ENCODE measurements around the gene CELF2.
"Not testable (repeated sequence)": the region's sequence is repeated elsewhere in the genome, so short reads cannot be mapped to it uniquely, and the experiment has no call there.

Gene CELF2

GRCh38 chr10:10989669-10990068, 28.0 kb upstream of the CELF2 start:
- Histone ChIP-seq H3K27me3 (ENCODE audit: control insufficient read depth in 5 of 5, insufficient read depth in 4 of 5, low read length in 5 of 5) (no peaks in the 10 kb centered on the region), H3K27ac (ENCODE audit: low read depth, low read length) (no peak overlapping the region), H3K36me3 (ENCODE audit: control insufficient read depth in 5 of 5, insufficient read depth in 5 of 5, low read length in 5 of 5) (no peaks in the 10 kb centered on the region), H3K9ac (ENCODE audit: low read length in 5 of 5) (no peak overlapping the region), H3K4me1 (ENCODE audit: control insufficient read depth in 5 of 5, insufficient read depth in 5 of 5, low read length in 5 of 5) (no peaks in the 10 kb centered on the region), H3K4me3 (ENCODE audit: low read depth in 1 of 5, low read length in 5 of 5) (no peak overlapping the region), H3K9me3 (ENCODE audit: control insufficient read depth in 5 of 5, low read length in 5 of 5) (peaks cover 0 to 6% (median 0%) of the 10 kb centered on the region in 5 donors)

GRCh38 chr10:10991144-10991543, 26.5 kb upstream of the CELF2 start:
- H3K36me3 ChIP-seq (ENCODE audit: control insufficient read depth in 5 of 5, insufficient read depth in 5 of 5, low read length in 5 of 5), result no peaks in the 10 kb centered on the region
- no peak overlapping the region for H3K4me3 ChIP-seq (ENCODE audit: low read depth in 1 of 5, low read length in 5 of 5)

GRCh38 chr10:10992072-10992471, 25.6 kb upstream of the CELF2 start:
- H3K4me1 ChIP-seq (ENCODE audit: control insufficient read depth in 5 of 5, insufficient read depth in 5 of 5, low read length in 5 of 5), result no peaks in the 10 kb centered on the region
- no peak overlapping the region for H3K27ac ChIP-seq (ENCODE audit: low read depth, low read length)
- peaks cover 0 to 6% (median 0%) of the 10 kb centered on the region in 5 donors for H3K9me3 ChIP-seq (ENCODE audit: control insufficient read depth in 5 of 5, low read length in 5 of 5)
- no peak overlapping the region for H3K4me3 ChIP-seq (ENCODE audit: low read depth in 1 of 5, low read length in 5 of 5)
- H3K36me3 ChIP-seq (ENCODE audit: control insufficient read depth in 5 of 5, insufficient read depth in 5 of 5, low read length in 5 of 5), result no peaks in the 10 kb centered on the region
- H3K27me3 ChIP-seq (ENCODE audit: control insufficient read depth in 5 of 5, insufficient read depth in 4 of 5, low read length in 5 of 5), result no peaks in the 10 kb centered on the region
- H3K9ac ChIP-seq (ENCODE audit: low read length in 5 of 5), result no peak overlapping the region

More at GRCh38 chr10:10991144-10991543, 26.5 kb upstream of the CELF2 start:
- Histone ChIP-seq H3K9me3 (ENCODE audit: control insufficient read depth in 5 of 5, low read length in 5 of 5) (peaks cover 0 to 6% (median 0%) of the 10 kb centered on the region in 5 donors), H3K9ac (ENCODE audit: low read length in 5 of 5) (no peak overlapping the region), H3K4me1 (ENCODE audit: control insufficient read depth in 5 of 5, insufficient read depth in 5 of 5, low read length in 5 of 5) (no peaks in the 10 kb centered on the region), H3K27ac (ENCODE audit: low read depth, low read length) (no peak overlapping the region), H3K27me3 (ENCODE audit: control insufficient read depth in 5 of 5, insufficient read depth in 4 of 5, low read length in 5 of 5) (no peaks in the 10 kb centered on the region)

GRCh38 chr10:10992961-10993714, 24.5 kb upstream of the CELF2 start:
- peaks cover 0 to 6% (median 0%) of the 10 kb centered on the region in 5 donors for H3K9me3 ChIP-seq (ENCODE audit: control insufficient read depth in 5 of 5, low read length in 5 of 5)
- H3K36me3 ChIP-seq (ENCODE audit: control insufficient read depth in 5 of 5, insufficient read depth in 5 of 5, low read length in 5 of 5), result no peaks in the 10 kb centered on the region
- no peak overlapping the region for H3K27ac ChIP-seq (ENCODE audit: low read depth, low read length)
- no peaks in the 10 kb centered on the region for H3K4me1 ChIP-seq (ENCODE audit: control insufficient read depth in 5 of 5, insufficient read depth in 5 of 5, low read length in 5 of 5)
- H3K9ac ChIP-seq (ENCODE audit: low read length in 5 of 5), result no peak overlapping the region
- no peak overlapping the region for H3K4me3 ChIP-seq (ENCODE audit: low read depth in 1 of 5, low read length in 5 of 5)
- H3K27me3 ChIP-seq (ENCODE audit: control insufficient read depth in 5 of 5, insufficient read depth in 4 of 5, low read length in 5 of 5), result no peaks in the 10 kb centered on the region

GRCh38 chr10:10993785-10994184, 23.9 kb upstream of the CELF2 start:
- Histone ChIP-seq H3K4me3 (ENCODE audit: low read depth in 1 of 5, low read length in 5 of 5) (no peak overlapping the region), H3K9me3 (ENCODE audit: control insufficient read depth in 5 of 5, low read length in 5 of 5) (peaks cover 0 to 6% (median 0%) of the 10 kb centered on the region in 5 donors), H3K4me1 (ENCODE audit: control insufficient read depth in 5 of 5, insufficient read depth in 5 of 5, low read length in 5 of 5) (no peaks in the 10 kb centered on the region), H3K27me3 (ENCODE audit: control insufficient read depth in 5 of 5, insufficient read depth in 4 of 5, low read length in 5 of 5) (no peaks in the 10 kb centered on the region), H3K9ac (ENCODE audit: low read length in 5 of 5) (no peak overlapping the region), H3K27ac (ENCODE audit: low read depth, low read length) (no peak overlapping the region), H3K36me3 (ENCODE audit: control insufficient read depth in 5 of 5, insufficient read depth in 5 of 5, low read length in 5 of 5) (no peaks in the 10 kb centered on the region)

- Histone ChIP-seq H3K27me3 (ENCODE audit: control insufficient read depth in 5 of 5, insufficient read depth in 4 of 5, low read length in 5 of 5) (no peaks in the 10 kb centered on the region), H3K9ac (ENCODE audit: low read length in 5 of 5) (no peak overlapping the region), H3K4me3 (ENCODE audit: low read depth in 1 of 5, low read length in 5 of 5) (no peak overlapping the region), H3K9me3 (ENCODE audit: control insufficient read depth in 5 of 5, low read length in 5 of 5) (peaks cover 0 to 6% (median 0%) of the 10 kb centered on the region in 5 donors), H3K4me1 (ENCODE audit: control insufficient read depth in 5 of 5, insufficient read depth in 5 of 5, low read length in 5 of 5) (no peaks in the 10 kb centered on the region), H3K27ac (ENCODE audit: low read depth, low read length) (no peak overlapping the region), H3K36me3 (ENCODE audit: control insufficient read depth in 5 of 5, insufficient read depth in 5 of 5, low read length in 5 of 5) (no peaks in the 10 kb centered on the region)
These were observed 23.3 kb upstream of the CELF2 start for GRCh38 chr10:10994360-10994759.

- Histone ChIP-seq H3K9me3 (ENCODE audit: control insufficient read depth in 5 of 5, low read length in 5 of 5) (peaks cover 0 to 6% (median 0%) of the 10 kb centered on the region in 5 donors), H3K27ac (ENCODE audit: low read depth, low read length) (no peak overlapping the region), H3K36me3 (ENCODE audit: control insufficient read depth in 5 of 5, insufficient read depth in 5 of 5, low read length in 5 of 5) (no peaks in the 10 kb centered on the region), H3K4me3 (ENCODE audit: low read depth in 1 of 5, low read length in 5 of 5) (no peak overlapping the region), H3K9ac (ENCODE audit: low read length in 5 of 5) (no peak overlapping the region), H3K4me1 (ENCODE audit: control insufficient read depth in 5 of 5, insufficient read depth in 5 of 5, low read length in 5 of 5) (no peaks in the 10 kb centered on the region), H3K27me3 (ENCODE audit: control insufficient read depth in 5 of 5, insufficient read depth in 4 of 5, low read length in 5 of 5) (no peaks in the 10 kb centered on the region)
These were observed 22.6 kb upstream of the CELF2 start for GRCh38 chr10:10995120-10995519.

GRCh38 chr10:10996966-10997620, 20.6 kb upstream of the CELF2 start:
- no peak overlapping the region for H3K9ac ChIP-seq (ENCODE audit: low read length in 5 of 5)
- no peaks in the 10 kb centered on the region for H3K36me3 ChIP-seq (ENCODE audit: control insufficient read depth in 5 of 5, insufficient read depth in 5 of 5, low read length in 5 of 5)
- no peak overlapping the region for H3K27ac ChIP-seq (ENCODE audit: low read depth, low read length)
- H3K4me1 ChIP-seq (ENCODE audit: control insufficient read depth in 5 of 5, insufficient read depth in 5 of 5, low read length in 5 of 5), result no peaks in the 10 kb centered on the region
- H3K9me3 ChIP-seq (ENCODE audit: control insufficient read depth in 5 of 5, low read length in 5 of 5), result peaks cover 0 to 6% (median 0%) of the 10 kb centered on the region in 5 donors
- no peak overlapping the region for H3K4me3 ChIP-seq (ENCODE audit: low read depth in 1 of 5, low read length in 5 of 5)
- H3K27me3 ChIP-seq (ENCODE audit: control insufficient read depth in 5 of 5, insufficient read depth in 4 of 5, low read length in 5 of 5), result no peaks in the 10 kb centered on the region

- not testable (repeated sequence) for H3K4me1 ChIP-seq (ENCODE audit: control insufficient read depth in 5 of 5, insufficient read depth in 5 of 5, low read length in 5 of 5); H3K36me3 ChIP-seq (ENCODE audit: control insufficient read depth in 5 of 5, insufficient read depth in 5 of 5, low read length in 5 of 5); H3K9ac ChIP-seq (ENCODE audit: low read length in 5 of 5); H3K9me3 ChIP-seq (ENCODE audit: control insufficient read depth in 5 of 5, low read length in 5 of 5); H3K27ac ChIP-seq (ENCODE audit: low read depth, low read length); H3K4me3 ChIP-seq (ENCODE audit: low read depth in 1 of 5, low read length in 5 of 5); H3K27me3 ChIP-seq (ENCODE audit: control insufficient read depth in 5 of 5, insufficient read depth in 4 of 5, low read length in 5 of 5)
These were observed 18.2 kb upstream of the CELF2 start for GRCh38 chr10:10999501-10999900.

GRCh38 chr10:11002485-11002884, 15.2 kb upstream of the CELF2 start:
- no peak overlapping the region for H3K9ac ChIP-seq (ENCODE audit: low read length in 5 of 5)
- H3K36me3 ChIP-seq (ENCODE audit: control insufficient read depth in 5 of 5, insufficient read depth in 5 of 5, low read length in 5 of 5), result no peaks in the 10 kb centered on the region
- H3K27me3 ChIP-seq (ENCODE audit: control insufficient read depth in 5 of 5, insufficient read depth in 4 of 5, low read length in 5 of 5), result no peaks in the 10 kb centered on the region
- H3K9me3 ChIP-seq (ENCODE audit: control insufficient read depth in 5 of 5, low read length in 5 of 5), result no peaks in the 10 kb centered on the region
- H3K27ac ChIP-seq (ENCODE audit: low read depth, low read length), result no peak overlapping the region
- no peak overlapping the region for H3K4me3 ChIP-seq (ENCODE audit: low read depth in 1 of 5, low read length in 5 of 5)
- H3K4me1 ChIP-seq (ENCODE audit: control insufficient read depth in 5 of 5, insufficient read depth in 5 of 5, low read length in 5 of 5), result no peaks in the 10 kb centered on the region

Data from subcutaneous abdominal adipose tissue (tissue), 5 donors.